H9 (cell line): ENCODE data around the gene C3orf22. TPM values are rescaled to one million over a fixed set of nuclear protein-coding genes. Genes with fewer than 3 reads are reported as not detected.

Experiments
- DNase-seq: peaks from one replicate; pipeline ENCODE4 v3.0.0-alpha.2; 2017
- H2AFZ ChIP-seq: one replicate; pipeline ENCODE4 v1.6.1; 2013; ENCODE audit warnings: mild to moderate bottlenecking, low read length, control low read depth, moderate library complexity
- H2AK5ac ChIP-seq: 2 replicates; pipeline ENCODE4 v1.6.1; 2013; ENCODE audit warnings: low read length, control low read depth, mixed read lengths; ENCODE audit not compliant: insufficient read length
- H2BK120ac ChIP-seq: one replicate; pipeline ENCODE4 v1.6.1; 2013; ENCODE audit warnings: low read depth, mild to moderate bottlenecking, low read length, control low read depth, inconsistent platforms; ENCODE audit not compliant: poor library complexity, severe bottlenecking
- H2BK12ac ChIP-seq: 2 replicates; pipeline ENCODE4 v1.6.1; 2013; ENCODE audit warnings: low read length, control low read depth, mixed read lengths, low read depth; ENCODE audit not compliant: insufficient read length
- H2BK15ac ChIP-seq: 2 replicates; pipeline ENCODE4 v1.6.1; 2013; ENCODE audit warnings: low read depth, low read length, control low read depth
- H2BK20ac ChIP-seq: one replicate; pipeline ENCODE4 v1.6.1; 2013; ENCODE audit warnings: low read depth, mild to moderate bottlenecking, low read length, control low read depth, inconsistent platforms; ENCODE audit not compliant: poor library complexity, severe bottlenecking
- H2BK5ac ChIP-seq: 2 replicates; pipeline ENCODE4 v1.6.1; 2013; ENCODE audit warnings: low read length, control low read depth, mixed read lengths; ENCODE audit not compliant: insufficient read length
- H3K14ac ChIP-seq: 2 replicates; pipeline ENCODE4 v1.6.1; 2013; ENCODE audit warnings: low read length, control low read depth; ENCODE audit not compliant: insufficient read depth
- H3K18ac ChIP-seq: 2 replicates; pipeline ENCODE4 v1.6.1; 2013; ENCODE audit warnings: low read depth, mild to moderate bottlenecking, mixed read lengths, low read length, control low read depth; ENCODE audit not compliant: insufficient read length
- H3K23ac ChIP-seq: 2 replicates; pipeline ENCODE4 v1.6.1; 2013; ENCODE audit warnings: low read length, control low read depth, mixed read lengths, low read depth; ENCODE audit not compliant: insufficient read length
- H3K23me2 ChIP-seq: 2 replicates; pipeline ENCODE4 v1.6.1; 2013; ENCODE audit warnings: low read depth, mild to moderate bottlenecking, mixed read lengths, low read length, control low read depth; ENCODE audit not compliant: insufficient read length, poor library complexity, severe bottlenecking
- H3K27ac ChIP-seq: 2 replicates; pipeline ENCODE4 v1.5.1; 2013; ENCODE audit warnings: low read length, control low read depth, mixed read lengths, low read depth; ENCODE audit not compliant: insufficient read length
- H3K27me3 ChIP-seq: 2 replicates; pipeline ENCODE4 v1.6.1; 2013; ENCODE audit warnings: low read length, control low read depth, inconsistent platforms; ENCODE audit not compliant: insufficient read depth
- H3K4ac ChIP-seq: 2 replicates; pipeline ENCODE4 v1.6.1; 2013; ENCODE audit warnings: low read depth, mild to moderate bottlenecking, control low read depth, inconsistent platforms, low read length, moderate library complexity
- H3K4me1 ChIP-seq: 2 replicates; pipeline ENCODE4 v1.6.1; 2013; ENCODE audit warnings: low read length, control low read depth, inconsistent platforms; ENCODE audit not compliant: insufficient read depth
- H3K4me2 ChIP-seq: 2 replicates; pipeline ENCODE4 v1.6.1; 2013; ENCODE audit warnings: low read length, control low read depth, mixed read lengths; ENCODE audit not compliant: insufficient read length, insufficient read depth
- H3K56ac ChIP-seq: 2 replicates; pipeline ENCODE4 v1.6.1; 2013; ENCODE audit warnings: low read depth, mild to moderate bottlenecking, mixed read lengths, low read length, control low read depth; ENCODE audit not compliant: insufficient read length
- H3K79me1 ChIP-seq: 2 replicates; pipeline ENCODE4 v1.6.1; 2013; ENCODE audit warnings: low read depth, mild to moderate bottlenecking, moderate library complexity, low read length, control low read depth, inconsistent platforms; ENCODE audit not compliant: insufficient read depth, poor library complexity, severe bottlenecking
- H3K79me2 ChIP-seq: 2 replicates; pipeline ENCODE4 v1.6.1; 2013; ENCODE audit warnings: low read length, control low read depth, inconsistent platforms; ENCODE audit not compliant: insufficient read depth
- H3K9ac ChIP-seq: 2 replicates; pipeline ENCODE4 v1.6.1; 2013; ENCODE audit warnings: low read length, control low read depth, mixed read lengths; ENCODE audit not compliant: insufficient read length; ENCODE audit errors: extremely low read depth
- H3K9me3 ChIP-seq: one replicate; pipeline ENCODE4 v1.6.1; 2013; ENCODE audit warnings: low read depth, low read length, inconsistent platforms; ENCODE audit not compliant: control insufficient read depth
- H3T11ph ChIP-seq: one replicate; pipeline ENCODE4 v1.6.1; 2013; ENCODE audit warnings: mild to moderate bottlenecking, low read length, control low read depth, inconsistent platforms
- H4K20me1 ChIP-seq: one replicate; pipeline ENCODE4 v1.6.1; 2013; ENCODE audit not compliant: control insufficient read depth, insufficient read length, insufficient read depth
- H4K5ac ChIP-seq: 2 replicates; pipeline ENCODE4 v1.6.1; 2013; ENCODE audit warnings: low read depth, mild to moderate bottlenecking, mixed read lengths, low read length, control low read depth; ENCODE audit not compliant: insufficient read length
- H4K8ac ChIP-seq: replicated peaks from 2 replicates; pipeline ENCODE4 v1.6.1; 2013; ENCODE audit warnings: low read length, control low read depth, mixed read lengths, low read depth; ENCODE audit not compliant: insufficient read length
- H4K91ac ChIP-seq: 2 replicates; pipeline ENCODE4 v1.6.1; 2013; ENCODE audit warnings: low read depth, mild to moderate bottlenecking, moderate library complexity, mixed read lengths, low read length, control low read depth; ENCODE audit not compliant: insufficient read length
- H3K27ac Mint-ChIP-seq, 3 experiments: 2 replicates in 2 of 3; 3 replicates in 1 of 3; pipeline ENCODE4 v1.8.0; 2020 to 2021; ENCODE audit warnings: mixed read lengths in 3 of 3, mild to moderate bottlenecking in 1 of 3, moderate library complexity in 1 of 3
- H3K27me3 Mint-ChIP-seq: 2 replicates; pipeline ENCODE4 v1.8.0; 2021; ENCODE audit warnings: low read depth, mild to moderate bottlenecking, moderate library complexity, mixed read lengths
- H3K36me3 Mint-ChIP-seq, 3 experiments: 2 replicates in 2 of 3; 3 replicates in 1 of 3; pipeline ENCODE4 v1.8.0; 2020 to 2021; ENCODE audit warnings: low read depth in 3 of 3, mixed read lengths in 3 of 3; ENCODE audit not compliant: insufficient read depth in 1 of 3
- H3K4me1 Mint-ChIP-seq, 2 experiments: 2 replicates each; pipeline ENCODE4 v1.8.0; 2020; ENCODE audit warnings: mixed read lengths in 2 of 2
- H3K4me3 Mint-ChIP-seq, 2 experiments: 2 replicates in 1 of 2; 3 replicates in 1 of 2; pipeline ENCODE4 v1.8.0; 2020 to 2021; ENCODE audit warnings: mild to moderate bottlenecking in 2 of 2, mixed read lengths in 2 of 2, moderate library complexity in 1 of 2
- H3K9me3 Mint-ChIP-seq, 2 experiments: 2 replicates in 1 of 2; 3 replicates in 1 of 2; pipeline ENCODE4 v1.8.0; 2020; ENCODE audit warnings: mild to moderate bottlenecking in 2 of 2, mixed read lengths in 2 of 2, moderate library complexity in 1 of 2
- CTCF ChIP-seq: fragments of 200-600 bp; sonication (generic); conservative IDR thresholded peaks from 3 replicates; pipeline ENCODE4 v1.8.0; 2021; ENCODE audit warnings: antibody characterized with exemption, mild to moderate bottlenecking
- WGBS: extraction: QIAGEN DNeasy Blood & Tissue Kit; methylation state at CpG from one replicate; pipeline ENCODE4 v1.1.7; 2013; ENCODE audit warnings: missing lambda C conversion rate, low lambda C conversion rate, mixed read lengths; ENCODE audit not compliant: insufficient read length; ENCODE audit errors: extremely low coverage; 5-methylcytosine and 5-hydroxymethylcytosine counted together
- total RNA-seq: library from RNA; stranded (reverse); gene quantifications from 2 replicates; pipeline ENCODE4 v1.2.1, GENCODE V29; 2021

Gene C3orf22
- total RNA-seq, 1 experiment from 2014 or later = not detected

DNA sequence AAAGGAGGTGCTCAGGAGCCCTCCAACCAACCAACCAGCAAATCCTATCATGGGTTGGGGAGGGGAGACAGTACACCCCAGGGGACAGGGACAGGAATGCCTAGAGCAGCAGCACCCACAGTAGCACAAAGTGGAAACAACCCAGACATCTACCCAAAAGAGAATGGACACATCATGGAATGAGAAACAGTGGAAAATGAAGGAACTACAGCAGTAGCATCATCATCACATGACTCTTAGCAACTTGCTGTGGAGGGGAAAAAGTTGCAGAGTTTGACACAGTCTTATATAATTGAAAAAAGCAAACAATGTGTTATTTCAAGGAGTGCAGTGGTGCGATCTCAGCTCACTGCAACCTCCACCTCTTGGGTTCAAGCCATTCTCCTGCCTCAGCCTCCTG lies 11.0 kb downstream of the C3orf22 start:
- Histone ChIP-seq H3K4me1 (peaks cover 4% of the 10 kb centered on the region; the same call in 1 of the 2 replicates), H3K79me2 (no peaks in the 10 kb centered on the region), H2BK5ac (no peak overlapping the region), H3K18ac (no peak overlapping the region), H2BK20ac (no peak overlapping the region), H4K5ac (no peak overlapping the region), H2BK12ac (no peak overlapping the region), H4K91ac (no peak overlapping the region), H3K9me3 (no peaks in the 10 kb centered on the region), H2AK5ac (no peak overlapping the region), H3K27me3 (no peaks in the 10 kb centered on the region), H3K79me1 (no peaks in the 10 kb centered on the region), H3K14ac (no peak overlapping the region), H3K9ac (no peak overlapping the region), H3K56ac (no peak overlapping the region), H2BK15ac (no peak overlapping the region), H3T11ph (no peak overlapping the region), H3K23ac (no peak overlapping the region), H4K20me1 (no peaks in the 10 kb centered on the region), H2BK120ac (no peak overlapping the region), H3K27ac (no peak overlapping the region), H2AFZ (no peak overlapping the region), H4K8ac (no peak overlapping the region), H3K4ac (no peak overlapping the region), H3K23me2 (no peaks in the 10 kb centered on the region), H3K4me2 (no peak overlapping the region)
- no peak for TF ChIP-seq CTCF
- H3K4me1 Mint-ChIP-seq = peaks cover 30 to 49% of the 10 kb centered on the region in 2 experiments
- H3K36me3 Mint-ChIP-seq = no peaks in the 10 kb centered on the region
- H3K9me3 Mint-ChIP-seq = no peaks in the 10 kb centered on the region
- H3K4me3 Mint-ChIP-seq = no peak overlapping the region
- H3K27ac Mint-ChIP-seq = no peak overlapping the region; a peak in 1 of 7 replicates
- peak; percentile 17 for DNase-seq
- peaks cover 11% of the 10 kb centered on the region for H3K27me3 Mint-ChIP-seq
- WGBS = no CpG with 5 or more reads among the region's 1 CpG
